KMS-11 (cell line): ENCODE data around the gene SLC13A3.

Source experiments
- H2AFZ ChIP-seq: fragments of 200-600 bp; sonication (generic); 2 replicates; pipeline ENCODE4 v1.6.1; 2016; ENCODE audit warnings: antibody characterized with exemption, mixed run types, low read depth
- H3K27ac ChIP-seq: fragments of 200-600 bp; sonication (generic); 2 replicates; pipeline ENCODE4 v1.6.1; 2016; ENCODE audit warnings: mild to moderate bottlenecking, mixed run types
- H3K27me3 ChIP-seq: fragments of 200-600 bp; sonication (generic); 2 replicates; pipeline ENCODE4 v1.6.1; 2017; ENCODE audit warnings: mild to moderate bottlenecking, low read depth, mixed run types, moderate library complexity; ENCODE audit not compliant: insufficient read depth
- H3K36me3 ChIP-seq: fragments of 200-600 bp; sonication (generic); 2 replicates; pipeline ENCODE4 v1.6.1; 2017; ENCODE audit warnings: mild to moderate bottlenecking, mixed run types; ENCODE audit not compliant: insufficient read depth
- H3K4me1 ChIP-seq: fragments of 200-600 bp; sonication (generic); 2 replicates; pipeline ENCODE4 v1.6.1; 2016; ENCODE audit warnings: mild to moderate bottlenecking, low read depth, mixed run types; ENCODE audit not compliant: poor library complexity, severe bottlenecking
- H3K4me2 ChIP-seq: fragments of 200-600 bp; sonication (generic); 2 replicates; pipeline ENCODE4 v1.7.0; 2016; ENCODE audit warnings: mild to moderate bottlenecking, mixed run types
- H3K4me3 ChIP-seq: fragments of 200-600 bp; sonication (generic); IDR thresholded peaks from 2 replicates; pipeline ENCODE4 v1.6.1; 2017; ENCODE audit warnings: low read depth, low read length, mixed read lengths; ENCODE audit not compliant: insufficient read depth
- H3K79me2 ChIP-seq: fragments of 200-600 bp; sonication (generic); 2 replicates; pipeline ENCODE4 v1.6.1; 2016; ENCODE audit warnings: low read depth, mixed run types; ENCODE audit not compliant: insufficient read depth
- H3K9ac ChIP-seq: fragments of 200-600 bp; sonication (generic); 2 replicates; pipeline ENCODE4 v1.6.1; 2016; ENCODE audit warnings: mild to moderate bottlenecking, mixed run types
- H4K20me1 ChIP-seq: fragments of 200-600 bp; sonication (generic); 2 replicates; pipeline ENCODE4 v1.6.1; 2016; ENCODE audit warnings: mild to moderate bottlenecking, mixed run types; ENCODE audit not compliant: insufficient read depth
- CTCF ChIP-seq: fragments of 200-600 bp; sonication (generic); conservative IDR thresholded peaks from 2 replicates; pipeline ENCODE4 v1.6.1; 2017; ENCODE audit warnings: low read depth, mild to moderate bottlenecking, antibody characterized with exemption, low read length, moderate library complexity, mixed read lengths

The SLC13A3 gene

GRCh38 chr20:46642969-46643343, 8.3 kb downstream of the SLC13A3 start:
- Histone ChIP-seq H2AFZ (no peak overlapping the region), H3K4me1 (no peaks in the 10 kb centered on the region), H3K27me3 (no peaks in the 10 kb centered on the region), H3K36me3 (no peaks in the 10 kb centered on the region), H3K79me2 (no peaks in the 10 kb centered on the region), H4K20me1 (no peaks in the 10 kb centered on the region), H3K27ac (no peak overlapping the region), H3K9ac (no peak overlapping the region), H3K4me3 (no peak overlapping the region), H3K4me2 (no peak overlapping the region)
- no peak for TF ChIP-seq CTCF

GRCh38 chr20:46642265-46642968, 8.8 kb downstream of the SLC13A3 start:
- no peak overlapping the region for H3K9ac ChIP-seq

GRCh38 chr20:46641424-46641823, 9.8 kb downstream of the SLC13A3 start:
- no peak overlapping the region for H3K9ac ChIP-seq
- no peak overlapping the region for H2AFZ ChIP-seq
- no peaks in the 10 kb centered on the region for H3K79me2 ChIP-seq
- no peak overlapping the region for H3K4me3 ChIP-seq
- no peak for TF ChIP-seq CTCF
- no peak overlapping the region for H3K27ac ChIP-seq
- no peak overlapping the region for H3K4me2 ChIP-seq
- H3K27me3 ChIP-seq: no peaks in the 10 kb centered on the region
- no peaks in the 10 kb centered on the region for H4K20me1 ChIP-seq
- H3K36me3 ChIP-seq: no peaks in the 10 kb centered on the region
- H3K4me1 ChIP-seq: no peaks in the 10 kb centered on the region

More at GRCh38 chr20:46642265-46642968, 8.8 kb downstream of the SLC13A3 start:
- Histone ChIP-seq H3K36me3 (no peaks in the 10 kb centered on the region), H3K27ac (no peak overlapping the region), H3K27me3 (no peaks in the 10 kb centered on the region), H3K79me2 (no peaks in the 10 kb centered on the region), H3K4me2 (no peak overlapping the region), H2AFZ (no peak overlapping the region), H3K4me1 (no peaks in the 10 kb centered on the region), H3K4me3 (no peak overlapping the region), H4K20me1 (no peaks in the 10 kb centered on the region)
- no peak for TF ChIP-seq CTCF

GRCh38 chr20:46640536-46641311, 10.5 kb downstream of the SLC13A3 start:
- H3K27me3 ChIP-seq: no peaks in the 10 kb centered on the region
- H3K36me3 ChIP-seq: no peaks in the 10 kb centered on the region
- no peaks in the 10 kb centered on the region for H3K79me2 ChIP-seq
- H3K4me3 ChIP-seq: no peak overlapping the region
- H3K27ac ChIP-seq: no peak overlapping the region
- no peak overlapping the region for H3K9ac ChIP-seq
- no peaks in the 10 kb centered on the region for H3K4me1 ChIP-seq
- TF ChIP-seq CTCF: no peak
- no peak overlapping the region for H2AFZ ChIP-seq
- H3K4me2 ChIP-seq: no peak overlapping the region
- no peaks in the 10 kb centered on the region for H4K20me1 ChIP-seq
